Measurements from ENCODE around the gene SLC11A1. TPM values are rescaled to one million over a fixed set of nuclear protein-coding genes. Genes with fewer than 3 reads are reported as not detected.

Gene SLC11A1
- total and polyA plus RNA-seq, 2 experiments from 2014 or later = 0.31 TPM; not detected in 1

- H3K4me3 ChIP-seq = no peak overlapping the region
- H3K4me1 ChIP-seq (ENCODE audit: insufficient read depth) = peaks cover 24% of the 10 kb centered on the region
- no peaks in the 10 kb centered on the region for H3K36me3 ChIP-seq (ENCODE audit: insufficient read depth)
- Mint-ChIP-seq H3K27me3 (ENCODE audit: insufficient read depth, low read depth, poor library complexity) (peaks cover 33% of the 10 kb centered on the region), H3K4me1 (peaks cover 26% of the 10 kb centered on the region), H3K4me3 (no peak overlapping the region), H3K9me3 (no peaks in the 10 kb centered on the region), H3K36me3 (ENCODE audit: low read depth) (peaks cover 12% of the 10 kb centered on the region), H3K27ac (no peak overlapping the region)
- H3K27me3 ChIP-seq (ENCODE audit: insufficient read depth) = peaks cover 26% of the 10 kb centered on the region
- TF ChIP-seq ZNF114 (CRISPR knock-in tag; IDR thresholded peaks at IDR 0.05) = no peak
- no peak for TF ChIP-seq EZH2phosphoT487 (IDR thresholded peaks at IDR 0.05; ENCODE audit: unreplicated experiment)
- no peak for TF ChIP-seq ZNF462 (CRISPR knock-in tag; IDR thresholded peaks at IDR 0.05)
- no peak for TF ChIP-seq POLR2AphosphoS5 (IDR thresholded peaks at IDR 0.05; ENCODE audit: low read depth)
- no peak for TF ChIP-seq REST (IDR thresholded peaks at IDR 0.05; ENCODE audit: unreplicated experiment)
- TF ChIP-seq ZNF331 (CRISPR knock-in tag; IDR thresholded peaks at IDR 0.05; ENCODE audit: low read depth) = no peak
- no peak overlapping the region for H3K27ac ChIP-seq (ENCODE audit: low read depth)
- H3F3A ChIP-seq (replicated peaks; ENCODE audit: low read depth) = peaks cover 12% of the 10 kb centered on the region
- no peaks in the 10 kb centered on the region for H3K9me2 ChIP-seq (ENCODE audit: insufficient read depth)
- no peak for ATAC-seq
- no peaks in the 10 kb centered on the region for H3K79me2 ChIP-seq (replicated peaks; ENCODE audit: insufficient read depth)
- H3K4me2 ChIP-seq = no peak overlapping the region
- no peak overlapping the region for H2AFZ ChIP-seq
- no peak for DNase-seq (ENCODE audit: low spot score)
- no peaks in the 10 kb centered on the region for H4K20me1 ChIP-seq (replicated peaks; ENCODE audit: insufficient read depth)
Measured at GRCh38 chr2:218401890-218402289, 19.8 kb downstream of the SLC11A1 start.

All from GM23338 (cell line).